Tibial nerve (tissue), 4 donors: Measurements from ENCODE around the gene KRTAP10-6. TPM values are rescaled to one million over a fixed set of nuclear protein-coding genes. Genes with fewer than 3 reads are reported as not detected.

Experiments
- DNase-seq, 2 donors: peaks; one replicate each; pipeline ENCODE4 v3.0.0-alpha.2; 2019; ENCODE audit warnings: low spot score in 2 of 2
- H3K27ac ChIP-seq, 4 donors: fragments of 200-600 bp; sonication (generic) in 3 of 4; one replicate each; pipeline ENCODE4 v1.5.1; 2017 to 2019; ENCODE audit warnings: mild to moderate bottlenecking in 1 of 4
- H3K27me3 ChIP-seq, 2 donors: fragments of 200-600 bp; sonication (generic) in 1 of 2; one replicate each; pipeline versions ENCODE4 v1.5.1 to v1.6.0; 2017 to 2019
- H3K36me3 ChIP-seq, 3 donors: fragments of 200-600 bp; sonication (generic); one replicate each; pipeline ENCODE4 v1.5.1; 2018 to 2019
- H3K4me1 ChIP-seq, 4 donors: fragments of 200-600 bp; sonication (generic) in 3 of 4; one replicate each; pipeline ENCODE4 v1.5.1; 2017 to 2019
- H3K4me3 ChIP-seq, 4 donors: fragments of 200-600 bp; sonication (generic) in 3 of 4; one replicate each; pipeline ENCODE4 v1.5.1; 2017 to 2019; ENCODE audit warnings: mild to moderate bottlenecking in 1 of 4, moderate library complexity in 1 of 4
- H3K9me3 ChIP-seq, 4 donors: fragments of 200-600 bp; sonication (generic) in 3 of 4; one replicate each; pipeline ENCODE4 v1.5.1; 2017 to 2019
- EP300 ChIP-seq, 2 donors: sonication (generic); formaldehyde crosslinking; IDR thresholded peaks; one replicate each; pipeline ENCODE4 v1.6.1; 2017; ENCODE audit warnings: antibody characterized with exemption in 2 of 2, mild to moderate bottlenecking in 1 of 2
- POLR2A ChIP-seq, 2 donors: fragments of 450-650 bp; IDR thresholded peaks; one replicate each; pipeline ENCODE4 v1.6.1; 2017; ENCODE audit warnings: antibody characterized with exemption in 2 of 2, mild to moderate bottlenecking in 2 of 2, moderate library complexity in 2 of 2
- WGBS, 2 donors: methylation state at CpG; one replicate each; pipeline ENCODE4 v1.1.5; 2018; 5-methylcytosine and 5-hydroxymethylcytosine counted together
- total RNA-seq, 4 donors: library from RNA; depleted of rRNA; stranded (reverse); fragments of >200 nt; gene quantifications; one replicate each; pipeline ENCODE4 v1.1.0, GENCODE V29; 2016
- TF ChIP-seq, protein P1 (sequence below), 5 experiments: fragments of 200-600 bp in 3 of 5; fragments of 450-650 bp in 2 of 5; sonication (generic) in 3 of 5; IDR thresholded peaks; one replicate each; pipeline ENCODE4 v1.5.1; 2016 to 2019; ENCODE audit warnings: antibody characterized with exemption in 5 of 5, mild to moderate bottlenecking in 3 of 5, moderate library complexity in 2 of 5

KRTAP10-6 gene
- total RNA-seq, 4 donors from 2014 or later = not detected

DNA sequence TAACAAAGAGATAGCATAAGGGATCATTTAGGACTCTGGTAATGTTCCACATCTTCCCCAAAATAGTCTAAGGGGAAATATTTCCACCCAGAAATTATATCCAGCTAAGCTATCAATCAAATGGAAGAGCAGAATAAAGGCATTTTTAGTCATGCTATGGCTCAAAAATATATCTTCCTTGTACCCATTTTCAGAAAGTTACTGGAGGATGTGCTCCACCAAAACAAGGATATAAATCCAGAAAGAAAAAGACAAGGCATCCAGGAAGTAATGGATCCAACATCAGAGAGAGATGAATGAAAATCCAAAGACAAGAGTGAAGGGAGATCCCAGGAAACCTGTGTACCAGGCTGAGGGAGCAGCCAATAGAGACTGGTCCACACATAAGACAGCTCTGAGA, 16.9 kb upstream of the KRTAP10-6 start:
- TF ChIP-seq, protein P1, sequence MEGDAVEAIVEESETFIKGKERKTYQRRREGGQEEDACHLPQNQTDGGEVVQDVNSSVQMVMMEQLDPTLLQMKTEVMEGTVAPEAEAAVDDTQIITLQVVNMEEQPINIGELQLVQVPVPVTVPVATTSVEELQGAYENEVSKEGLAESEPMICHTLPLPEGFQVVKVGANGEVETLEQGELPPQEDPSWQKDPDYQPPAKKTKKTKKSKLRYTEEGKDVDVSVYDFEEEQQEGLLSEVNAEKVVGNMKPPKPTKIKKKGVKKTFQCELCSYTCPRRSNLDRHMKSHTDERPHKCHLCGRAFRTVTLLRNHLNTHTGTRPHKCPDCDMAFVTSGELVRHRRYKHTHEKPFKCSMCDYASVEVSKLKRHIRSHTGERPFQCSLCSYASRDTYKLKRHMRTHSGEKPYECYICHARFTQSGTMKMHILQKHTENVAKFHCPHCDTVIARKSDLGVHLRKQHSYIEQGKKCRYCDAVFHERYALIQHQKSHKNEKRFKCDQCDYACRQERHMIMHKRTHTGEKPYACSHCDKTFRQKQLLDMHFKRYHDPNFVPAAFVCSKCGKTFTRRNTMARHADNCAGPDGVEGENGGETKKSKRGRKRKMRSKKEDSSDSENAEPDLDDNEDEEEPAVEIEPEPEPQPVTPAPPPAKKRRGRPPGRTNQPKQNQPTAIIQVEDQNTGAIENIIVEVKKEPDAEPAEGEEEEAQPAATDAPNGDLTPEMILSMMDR (IDR thresholded peaks at IDR 0.05) = no peak
- no peak for TF ChIP-seq POLR2A (IDR thresholded peaks at IDR 0.05)
- TF ChIP-seq EP300 (IDR thresholded peaks at IDR 0.05) = no peak
- no peak for DNase-seq
- Histone ChIP-seq H3K4me1 (no peaks in the 10 kb centered on the region), H3K27me3 (no peaks in the 10 kb centered on the region), H3K27ac (no peak overlapping the region), H3K36me3 (no peaks in the 10 kb centered on the region), H3K4me3 (no peak overlapping the region), H3K9me3 (peaks cover 0 to 51% (median 0%) of the 10 kb centered on the region in 4 donors)

DNA sequence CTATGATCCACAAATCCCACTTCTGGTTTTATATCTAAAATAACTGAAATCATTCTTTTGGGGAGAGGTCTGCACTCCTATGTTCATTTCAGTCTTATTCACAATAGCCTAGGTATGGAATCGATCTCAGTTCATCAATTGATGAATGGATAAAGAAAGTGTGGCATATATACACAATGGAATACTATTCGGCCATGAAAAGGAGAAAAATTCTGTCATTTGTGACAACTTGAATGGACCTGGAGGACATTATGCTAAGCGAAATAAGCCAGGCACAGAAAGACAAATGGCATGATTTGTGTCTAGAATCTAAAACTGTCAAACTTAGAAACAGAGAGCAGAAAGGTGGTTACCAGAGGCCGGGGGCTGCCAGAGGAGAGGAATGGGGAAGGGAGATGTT, 14.2 kb upstream of the KRTAP10-6 start:
- WGBS, 2 donors = 73 to 86% methylated on average over 4 of the region's 4 CpGs
- no peaks in the 10 kb centered on the region for H3K36me3 ChIP-seq

DNA sequence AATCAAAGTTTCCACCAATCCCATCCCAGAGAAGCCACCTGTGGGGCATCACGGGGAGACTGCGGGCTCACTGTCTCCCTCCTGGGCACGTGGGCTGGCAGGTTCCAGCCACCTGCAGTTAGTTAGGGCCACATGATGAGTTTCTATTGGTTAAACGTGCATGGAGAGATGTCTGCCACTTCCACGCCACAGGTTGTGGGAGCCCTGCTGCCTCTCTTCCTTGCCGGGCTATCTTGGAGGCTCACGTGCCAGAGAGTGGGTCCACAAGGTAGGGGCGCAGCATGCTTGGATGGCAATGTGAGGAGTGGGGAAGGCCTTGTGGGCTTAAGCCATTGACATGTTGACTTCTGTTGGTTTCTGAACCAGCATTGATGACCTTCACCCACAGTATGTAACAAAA, 11.6 kb upstream of the KRTAP10-6 start:
- no peak for DNase-seq
- Histone ChIP-seq H3K4me3 (no peak overlapping the region), H3K27ac (no peak overlapping the region), H3K36me3 (no peaks in the 10 kb centered on the region), H3K9me3 (peaks cover 0 to 22% (median 0%) of the 10 kb centered on the region in 4 donors), H3K4me1 (no peaks in the 10 kb centered on the region), H3K27me3 (no peaks in the 10 kb centered on the region)
- TF ChIP-seq, protein P1 (IDR thresholded peaks at IDR 0.05) = no peak
- TF ChIP-seq EP300 (IDR thresholded peaks at IDR 0.05) (no peak), POLR2A (IDR thresholded peaks at IDR 0.05) (no peak)
- WGBS, 2 donors = 81 to 88% methylated on average over 8 of the region's 8 CpGs

More for the DNA sequence above, 14.2 kb upstream of the KRTAP10-6 start:
- TF ChIP-seq, protein P1 (IDR thresholded peaks at IDR 0.05) = no peak
- no peak for TF ChIP-seq POLR2A (IDR thresholded peaks at IDR 0.05)
- TF ChIP-seq EP300 (IDR thresholded peaks at IDR 0.05) = no peak
- Histone ChIP-seq H3K4me1 (no peaks in the 10 kb centered on the region), H3K27me3 (no peaks in the 10 kb centered on the region), H3K27ac (no peak overlapping the region), H3K4me3 (no peak overlapping the region), H3K9me3 (peaks cover 0 to 44% (median 0%) of the 10 kb centered on the region in 4 donors)
- no peak for DNase-seq

DNA sequence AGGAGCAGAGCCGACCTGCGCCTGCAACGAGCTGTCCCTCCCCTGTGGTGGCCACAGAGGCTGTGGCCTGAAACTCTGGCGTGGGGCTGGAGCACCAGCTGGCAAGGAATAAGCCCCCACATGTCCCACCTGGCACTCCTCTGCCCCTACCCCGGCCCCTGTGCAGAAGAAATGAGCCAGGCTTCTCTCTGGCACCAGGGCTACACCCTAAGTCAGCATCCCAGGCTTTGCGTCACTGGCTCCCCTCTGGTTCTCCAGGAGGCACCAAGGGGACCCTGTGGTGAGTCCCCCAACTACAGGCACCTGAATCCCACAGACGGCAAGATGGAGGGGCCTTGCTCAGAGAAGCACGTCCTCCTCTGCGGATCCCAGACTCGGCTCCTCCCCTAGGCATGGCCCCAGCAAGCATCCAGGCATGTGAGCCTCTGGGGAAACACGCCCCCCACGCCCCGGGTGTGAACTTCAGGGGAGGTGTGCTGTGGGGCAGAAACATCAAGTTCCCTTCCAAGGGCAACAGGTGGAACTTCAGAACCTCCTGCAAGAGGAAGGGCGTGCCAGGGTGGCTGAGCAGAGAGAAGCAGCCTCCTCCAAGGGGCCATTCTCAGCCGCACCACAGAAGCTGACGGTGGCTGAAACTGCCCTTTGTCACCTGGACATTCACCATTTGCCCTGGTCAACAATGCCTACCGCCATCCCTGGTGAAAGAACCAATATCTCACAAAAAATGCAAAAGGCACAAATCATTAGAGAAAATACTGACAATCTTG, 11.0 kb upstream of the KRTAP10-6 start:
- TF ChIP-seq EP300 (IDR thresholded peaks at IDR 0.05) (no peak), POLR2A (IDR thresholded peaks at IDR 0.05) (no peak)
- TF ChIP-seq, protein P1 (IDR thresholded peaks at IDR 0.05) = no peak
- no peaks in the 10 kb centered on the region for H3K36me3 ChIP-seq
- H3K4me3 ChIP-seq = no peak overlapping the region
- H3K4me1 ChIP-seq = no peaks in the 10 kb centered on the region
- peaks cover 0 to 24% (median 0%) of the 10 kb centered on the region in 4 donors for H3K9me3 ChIP-seq
- DNase-seq = no peak
- no peaks in the 10 kb centered on the region for H3K27me3 ChIP-seq
- H3K27ac ChIP-seq = no peak overlapping the region
- 51 to 58% methylated on average over 12 to 14 of the region's 17 CpGs for WGBS, 2 donors

DNA sequence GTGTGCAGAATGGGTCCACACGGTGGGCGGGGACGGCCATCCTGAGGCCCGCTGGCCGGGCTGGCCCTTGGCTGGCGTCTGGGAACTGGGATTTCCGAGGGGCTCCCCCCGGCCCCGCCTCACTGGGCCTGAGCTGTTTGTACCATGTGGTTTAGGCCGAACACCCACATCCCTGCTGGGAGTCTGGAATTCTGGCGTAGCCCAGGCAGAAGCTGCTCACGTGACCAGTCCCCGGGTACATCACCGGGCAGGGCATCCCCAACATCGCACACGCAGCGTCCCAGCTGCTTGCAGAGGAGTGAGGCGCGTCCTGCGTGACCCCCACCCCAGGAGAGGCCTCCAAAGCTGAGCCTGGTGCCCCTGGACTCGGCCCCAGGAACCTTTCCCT, 10.2 kb upstream of the KRTAP10-6 start:
- Histone ChIP-seq H3K4me3 (no peak overlapping the region), H3K27me3 (no peaks in the 10 kb centered on the region), H3K27ac (no peak overlapping the region), H3K36me3 (no peaks in the 10 kb centered on the region), H3K4me1 (no peaks in the 10 kb centered on the region), H3K9me3 (peaks cover 0 to 24% (median 0%) of the 10 kb centered on the region in 4 donors)
- TF ChIP-seq, protein P1 (IDR thresholded peaks at IDR 0.05) = no peak
- TF ChIP-seq POLR2A (IDR thresholded peaks at IDR 0.05) (no peak), EP300 (IDR thresholded peaks at IDR 0.05) (no peak)
- no peak for DNase-seq
- 46 to 51% methylated on average over 3 to 16 of the region's 21 CpGs for WGBS, 2 donors
